Stimulated activated memory B cell treated with anti-CD40 and anti-IgM and Interleukin-4, amounts not matched to agents 10 μg/mL and 1 μg/mL and 100 μg/mL, for 72 hours (primary cell): Measurements from ENCODE around the gene HCRTR1.
A peak's percentile ranks its signal among the peaks of the same experiment; 100 is the strongest.

Experiments used
- ATAC-seq: fragments of 150-1000 bp; cut with Tn5 transposase; 2 replicates; pipeline ENCODE4 v1.10.0; 2021
- H3K27ac Mint-ChIP-seq: one replicate; pipeline ENCODE4 v1.8.0; 2022; ENCODE audit warnings: mild to moderate bottlenecking, mixed read lengths
- H3K27me3 Mint-ChIP-seq: one replicate; pipeline ENCODE4 v1.8.0; 2022; ENCODE audit warnings: mixed read lengths
- H3K36me3 Mint-ChIP-seq: one replicate; pipeline ENCODE4 v1.8.0; 2022; ENCODE audit warnings: mixed read lengths
- H3K4me1 Mint-ChIP-seq: one replicate; pipeline ENCODE4 v1.8.0; 2022; ENCODE audit warnings: mixed read lengths
- H3K4me3 Mint-ChIP-seq: one replicate; pipeline ENCODE4 v1.8.0; 2022; ENCODE audit warnings: mild to moderate bottlenecking, moderate library complexity, mixed read lengths
- H3K9me3 Mint-ChIP-seq: one replicate; pipeline ENCODE4 v1.8.0; 2022; ENCODE audit warnings: mixed read lengths

HCRTR1 gene

GRCh38 chr1:31657020-31657804 is 39.7 kb downstream of the HCRTR1 start:
- H3K4me3 Mint-ChIP-seq, result no peak overlapping the region
- no peaks in the 10 kb centered on the region for H3K9me3 Mint-ChIP-seq
- no peaks in the 10 kb centered on the region for H3K4me1 Mint-ChIP-seq
- no peak overlapping the region for H3K27ac Mint-ChIP-seq
- peaks cover 34% of the 10 kb centered on the region for H3K27me3 Mint-ChIP-seq
- H3K36me3 Mint-ChIP-seq, result no peaks in the 10 kb centered on the region
- ATAC-seq, result no peak

DNA sequence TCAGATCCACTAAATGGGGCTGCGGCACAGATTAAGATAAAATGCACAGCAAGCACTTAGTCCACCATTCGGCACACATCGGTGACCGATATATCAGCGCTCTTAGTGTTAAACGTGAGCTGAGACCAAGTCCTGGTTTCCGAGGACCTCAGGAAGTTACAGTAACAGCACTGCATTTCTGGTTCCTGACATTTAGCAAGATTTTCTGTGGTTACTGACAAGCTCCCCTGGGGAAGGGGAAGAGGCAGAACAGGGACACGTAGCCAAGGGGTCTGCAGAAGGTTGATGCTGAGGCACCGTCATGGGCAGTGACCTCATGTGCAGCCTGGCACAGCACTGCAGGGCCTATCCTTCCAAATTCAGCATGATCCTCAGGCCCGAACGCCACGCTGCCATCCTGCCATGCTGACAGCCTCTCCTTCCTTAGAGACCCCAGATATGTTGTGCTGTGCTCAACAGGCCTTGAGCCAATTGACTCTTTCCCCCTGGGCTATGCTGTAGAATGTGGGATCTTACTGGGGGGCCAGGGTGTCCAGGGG is 40.6 kb downstream of the HCRTR1 start:
- no peaks in the 10 kb centered on the region for H3K9me3 Mint-ChIP-seq
- H3K27ac Mint-ChIP-seq, result no peak overlapping the region
- peaks cover 38% of the 10 kb centered on the region for H3K27me3 Mint-ChIP-seq
- H3K36me3 Mint-ChIP-seq, result no peaks in the 10 kb centered on the region
- H3K4me3 Mint-ChIP-seq, result no peak overlapping the region
- ATAC-seq, result no peak
- no peaks in the 10 kb centered on the region for H3K4me1 Mint-ChIP-seq

DNA sequence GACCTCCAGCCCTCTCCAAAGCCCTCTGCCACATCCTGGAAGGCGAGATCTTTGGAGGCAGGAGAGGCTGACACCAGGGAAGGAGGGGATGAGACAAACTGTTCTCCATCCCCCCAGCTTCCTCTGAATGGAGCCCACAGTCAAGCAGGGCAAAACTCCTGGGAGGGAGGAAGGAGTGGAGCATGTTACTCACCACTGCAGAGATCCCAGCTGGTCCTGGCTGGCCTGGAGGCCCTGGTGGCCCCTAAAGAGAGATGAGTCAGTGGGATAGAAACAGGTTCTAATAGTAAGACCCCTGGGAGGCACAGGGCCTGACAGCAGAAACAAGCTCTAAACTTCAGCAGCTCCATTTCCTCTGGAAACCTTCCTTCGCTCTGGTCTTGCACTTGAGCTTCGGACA is 41.2 kb downstream of the HCRTR1 start:
- peaks cover 3% of the 10 kb centered on the region for H3K4me1 Mint-ChIP-seq
- no peak for ATAC-seq
- H3K36me3 Mint-ChIP-seq, result no peaks in the 10 kb centered on the region
- peaks cover 45% of the 10 kb centered on the region for H3K27me3 Mint-ChIP-seq
- no peaks in the 10 kb centered on the region for H3K9me3 Mint-ChIP-seq
- H3K4me3 Mint-ChIP-seq, result no peak overlapping the region
- no peak overlapping the region for H3K27ac Mint-ChIP-seq

DNA sequence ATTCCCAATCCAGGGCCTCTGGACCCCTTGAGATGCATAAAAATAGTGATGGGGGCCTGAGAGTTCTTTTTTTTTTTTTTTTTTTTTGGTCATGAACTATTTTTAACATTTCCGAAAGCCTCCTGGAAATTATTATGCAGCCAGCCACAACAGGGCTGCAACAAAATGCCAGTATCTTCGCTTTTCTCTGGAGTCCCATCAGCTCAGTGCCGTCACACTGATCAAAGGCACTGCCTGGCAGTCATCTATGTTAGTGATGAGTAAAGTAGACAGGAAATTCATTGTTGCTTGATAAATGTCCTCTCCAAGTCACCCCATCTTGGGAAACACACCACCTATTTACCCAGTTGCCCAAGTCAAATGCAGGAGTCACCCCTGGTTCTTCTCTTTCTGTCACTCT is 42.4 kb downstream of the HCRTR1 start:
- Mint-ChIP-seq H3K27me3 (peaks cover 46% of the 10 kb centered on the region), H3K4me3 (no peak overlapping the region), H3K9me3 (no peaks in the 10 kb centered on the region), H3K36me3 (no peaks in the 10 kb centered on the region), H3K4me1 (peaks cover 6% of the 10 kb centered on the region), H3K27ac (no peak overlapping the region)
- ATAC-seq, result no peak

GRCh38 chr1:31660871-31661455 is 43.5 kb downstream of the HCRTR1 start:
- Mint-ChIP-seq H3K27me3 (peaks cover 39% of the 10 kb centered on the region), H3K4me3 (no peak overlapping the region), H3K36me3 (no peaks in the 10 kb centered on the region), H3K9me3 (no peaks in the 10 kb centered on the region), H3K27ac (no peak overlapping the region), H3K4me1 (peaks cover 6% of the 10 kb centered on the region)
- ATAC-seq, result peak; percentile 9

DNA sequence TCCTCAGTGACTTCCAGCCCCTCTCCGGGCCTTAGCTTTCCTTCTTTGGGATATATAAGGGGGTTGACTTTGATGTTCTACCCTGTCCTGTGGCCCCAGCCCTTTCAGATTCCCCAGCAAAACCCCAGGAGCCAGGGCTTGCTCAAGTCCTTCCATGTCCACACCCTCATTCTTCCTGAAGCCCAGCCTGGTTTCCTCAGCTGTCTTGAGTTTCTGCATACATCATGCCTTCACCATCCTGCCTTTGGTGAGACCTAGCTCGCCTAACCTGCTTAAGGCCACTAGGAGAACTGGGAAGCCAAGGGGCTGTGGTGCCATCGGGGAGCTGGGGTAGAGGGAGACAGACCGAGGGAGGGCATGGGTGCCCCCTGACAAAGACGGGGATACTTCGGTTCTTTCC is 44.4 kb downstream of the HCRTR1 start:
- ATAC-seq, result no peak
- Mint-ChIP-seq H3K27me3 (peaks cover 30% of the 10 kb centered on the region), H3K4me1 (peaks cover 6% of the 10 kb centered on the region), H3K27ac (no peak overlapping the region), H3K36me3 (no peaks in the 10 kb centered on the region), H3K9me3 (no peaks in the 10 kb centered on the region), H3K4me3 (no peak overlapping the region)

DNA sequence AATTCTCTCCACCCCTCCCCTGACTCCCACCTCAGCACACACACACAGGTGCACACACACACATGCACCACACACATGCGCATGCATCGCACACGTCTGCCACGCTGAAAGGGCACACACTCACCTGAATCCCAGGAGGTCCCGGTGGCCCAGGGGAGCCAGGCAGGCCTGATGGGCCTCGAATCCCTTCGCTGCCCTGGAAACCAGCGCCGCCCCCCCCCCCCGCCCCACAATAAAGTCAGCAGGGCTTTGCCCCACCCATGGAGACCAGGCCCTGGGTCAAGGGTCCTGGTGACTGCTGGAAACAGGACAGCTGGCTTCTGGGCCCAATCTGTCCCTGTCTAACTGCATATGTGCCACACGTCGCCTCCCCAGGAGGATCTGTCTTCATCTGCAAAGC is 45.0 kb downstream of the HCRTR1 start:
- H3K27ac Mint-ChIP-seq, result no peak overlapping the region
- ATAC-seq, result no peak
- no peaks in the 10 kb centered on the region for H3K36me3 Mint-ChIP-seq
- peaks cover 24% of the 10 kb centered on the region for H3K27me3 Mint-ChIP-seq
- H3K4me1 Mint-ChIP-seq, result peaks cover 6% of the 10 kb centered on the region
- no peaks in the 10 kb centered on the region for H3K9me3 Mint-ChIP-seq
- H3K4me3 Mint-ChIP-seq, result no peak overlapping the region

DNA sequence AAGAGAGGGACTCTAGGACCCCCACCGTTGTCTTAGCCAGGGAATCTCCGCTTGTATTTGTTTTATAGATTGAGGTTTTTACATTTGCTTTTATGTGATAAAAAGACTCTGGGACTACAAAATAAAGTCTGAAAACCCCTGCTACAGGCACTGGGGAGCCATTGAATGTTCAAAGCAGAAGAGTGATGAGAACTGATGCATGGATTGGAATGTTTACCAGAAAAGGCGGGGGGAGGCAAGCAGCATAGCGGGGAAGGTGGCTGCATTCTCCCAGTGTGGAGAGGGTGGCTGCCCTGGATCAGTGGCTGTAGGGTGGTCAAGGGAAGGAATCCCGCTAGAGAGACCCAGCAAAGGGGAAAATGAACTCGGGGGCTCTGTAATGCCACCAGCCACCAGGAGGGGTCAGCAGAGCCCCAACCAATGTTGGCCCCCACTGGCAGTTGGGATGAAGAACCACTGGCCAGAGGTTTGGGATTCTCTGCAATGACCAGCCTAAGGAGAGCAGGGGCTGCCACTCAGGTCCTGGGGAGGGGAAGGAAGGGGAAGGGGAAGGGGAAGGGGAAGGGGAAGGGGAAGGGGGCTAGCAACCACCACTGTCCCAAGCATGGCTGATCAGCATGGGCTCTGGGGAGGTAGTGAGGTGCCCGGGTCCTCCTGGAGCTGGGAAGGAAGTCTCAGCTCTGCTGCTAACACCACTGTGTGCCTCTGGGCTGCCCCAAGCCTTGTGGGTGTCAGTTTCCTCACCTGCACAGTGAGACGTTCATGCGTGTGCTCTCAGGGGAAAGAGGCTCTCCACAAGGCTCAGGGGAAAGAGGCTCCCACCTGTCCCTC is 46.3 kb downstream of the HCRTR1 start:
- no peaks in the 10 kb centered on the region for H3K36me3 Mint-ChIP-seq
- no peak overlapping the region for H3K4me3 Mint-ChIP-seq
- H3K4me1 Mint-ChIP-seq, result peaks cover 6% of the 10 kb centered on the region
- H3K9me3 Mint-ChIP-seq, result no peaks in the 10 kb centered on the region
- no peak for ATAC-seq
- peaks cover 19% of the 10 kb centered on the region for H3K27me3 Mint-ChIP-seq
- H3K27ac Mint-ChIP-seq, result no peak overlapping the region

- Mint-ChIP-seq H3K27me3 (peaks cover 26% of the 10 kb centered on the region), H3K27ac (no peak overlapping the region), H3K4me1 (peaks cover 7% of the 10 kb centered on the region), H3K9me3 (no peaks in the 10 kb centered on the region), H3K4me3 (no peak overlapping the region), H3K36me3 (no peaks in the 10 kb centered on the region)
- no peak for ATAC-seq
Measured at GRCh38 chr1:31664528-31664927, 47.0 kb downstream of the HCRTR1 start.

DNA sequence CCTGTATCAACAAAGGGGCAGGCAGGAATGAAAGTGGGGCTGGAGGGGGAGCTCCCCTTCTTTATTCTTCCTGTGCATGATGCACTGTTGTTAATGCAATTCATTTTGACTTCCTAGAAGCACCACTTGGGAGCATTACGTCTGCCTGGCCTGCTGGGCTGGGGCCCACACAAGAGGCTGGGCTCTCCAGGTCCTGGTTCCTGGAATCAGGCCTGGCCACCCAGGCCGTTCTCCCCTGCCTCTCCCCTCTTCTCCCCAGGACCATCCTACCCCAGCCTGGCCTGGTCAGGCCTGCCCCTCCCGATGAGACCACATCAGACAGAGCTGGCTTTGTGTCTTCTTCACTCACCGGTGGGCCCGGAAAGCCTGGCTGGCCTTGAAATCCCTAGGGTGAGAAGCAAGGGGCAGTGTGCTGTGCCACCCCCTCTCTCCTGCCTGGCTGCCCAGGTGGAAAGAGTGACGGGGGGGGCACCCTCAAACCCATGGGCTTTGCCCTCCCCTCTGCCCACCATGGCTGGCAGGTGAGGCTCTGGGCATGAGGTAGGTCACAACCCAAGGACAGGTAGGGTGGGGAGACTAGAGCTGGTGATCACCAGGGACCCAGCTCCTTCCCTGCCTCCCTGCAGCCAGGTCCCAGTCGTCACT is 47.9 kb downstream of the HCRTR1 start:
- H3K27ac Mint-ChIP-seq, result no peak overlapping the region

GRCh38 chr1:31666263-31666963 is 48.9 kb downstream of the HCRTR1 start:
- Mint-ChIP-seq H3K9me3 (no peaks in the 10 kb centered on the region), H3K27me3 (peaks cover 45% of the 10 kb centered on the region)

More for the DNA sequence above, 47.9 kb downstream of the HCRTR1 start:
- Mint-ChIP-seq H3K27me3 (peaks cover 35% of the 10 kb centered on the region), H3K4me3 (no peak overlapping the region), H3K9me3 (no peaks in the 10 kb centered on the region), H3K36me3 (no peaks in the 10 kb centered on the region), H3K4me1 (peaks cover 16% of the 10 kb centered on the region)
- no peak for ATAC-seq

DNA sequence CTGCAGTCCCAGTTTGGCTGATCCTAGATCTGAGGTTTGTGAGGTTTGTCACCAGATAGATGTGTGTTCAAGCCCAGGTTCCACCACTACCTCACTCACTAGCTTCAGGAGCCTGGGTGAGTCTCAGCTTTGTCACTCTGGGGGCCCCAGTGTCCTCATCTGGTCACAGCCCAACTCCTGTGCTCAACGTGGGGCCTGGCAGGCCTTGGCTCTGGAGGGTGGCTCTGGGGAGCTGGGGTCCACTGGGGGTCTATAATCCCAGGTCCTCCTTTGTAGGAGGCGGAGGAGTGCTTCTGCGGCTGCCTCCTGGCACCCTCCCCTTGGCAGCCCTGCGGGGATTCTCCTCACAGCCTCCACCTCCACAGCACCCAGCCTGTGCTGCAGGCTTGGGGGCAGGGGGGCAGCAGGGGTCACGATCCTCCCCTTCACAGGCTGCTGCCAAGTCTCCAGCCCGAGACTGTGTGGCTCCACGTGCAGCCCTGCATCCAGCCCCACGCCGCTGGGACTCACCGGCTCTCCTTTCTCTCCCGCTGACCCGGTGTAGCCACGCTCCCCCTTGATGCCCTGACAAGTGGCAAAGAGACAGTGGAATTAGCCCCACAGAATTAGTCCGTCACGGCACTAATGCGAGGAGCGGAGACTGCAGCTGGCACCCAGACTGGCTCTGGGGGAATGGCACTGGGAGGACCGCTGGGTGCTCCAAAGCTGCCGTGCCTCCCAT is 49.7 kb downstream of the HCRTR1 start:
- Mint-ChIP-seq H3K4me3 (no peak overlapping the region), H3K9me3 (no peaks in the 10 kb centered on the region), H3K27me3 (peaks cover 53% of the 10 kb centered on the region), H3K27ac (no peak overlapping the region), H3K36me3 (no peaks in the 10 kb centered on the region), H3K4me1 (peaks cover 17% of the 10 kb centered on the region)
- ATAC-seq, result no peak

More at GRCh38 chr1:31666263-31666963, 48.9 kb downstream of the HCRTR1 start:
- Mint-ChIP-seq H3K36me3 (no peaks in the 10 kb centered on the region), H3K27ac (no peak overlapping the region), H3K4me1 (peaks cover 17% of the 10 kb centered on the region), H3K4me3 (no peak overlapping the region)
- ATAC-seq, result no peak

DNA sequence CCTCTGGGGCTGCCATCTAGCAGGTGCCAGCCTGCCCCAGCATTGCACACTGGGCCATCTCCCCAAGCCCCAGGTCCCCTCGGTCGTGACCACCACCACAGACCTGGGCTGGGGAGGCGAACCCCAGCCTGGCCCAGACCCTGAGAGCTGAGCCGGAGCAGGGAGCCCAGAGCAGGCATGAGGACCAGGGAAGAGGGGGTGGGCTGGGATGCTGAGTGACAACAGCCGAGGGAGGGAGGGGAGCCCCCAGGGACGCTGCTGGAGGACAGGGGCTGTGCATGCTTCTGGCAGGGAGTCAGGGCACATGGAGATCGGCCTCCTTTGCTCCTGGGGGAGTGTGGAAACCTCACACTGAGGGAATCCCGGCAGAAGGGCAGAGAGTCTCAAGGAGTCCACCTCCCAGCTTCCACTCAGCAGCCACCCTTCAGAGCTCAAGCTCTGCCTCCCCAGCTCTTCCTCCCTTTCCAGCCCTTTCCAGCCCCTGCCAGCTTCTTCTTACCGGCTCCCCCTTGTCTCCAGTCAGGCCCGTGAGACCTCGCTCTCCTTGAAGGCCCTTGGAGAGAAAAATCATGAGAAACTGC is 50.9 kb downstream of the HCRTR1 start:
- H3K4me3 Mint-ChIP-seq, result no peak overlapping the region
- H3K4me1 Mint-ChIP-seq, result peaks cover 17% of the 10 kb centered on the region
- H3K36me3 Mint-ChIP-seq, result no peaks in the 10 kb centered on the region
- H3K27ac Mint-ChIP-seq, result no peak overlapping the region
- no peaks in the 10 kb centered on the region for H3K9me3 Mint-ChIP-seq
- peaks cover 46% of the 10 kb centered on the region for H3K27me3 Mint-ChIP-seq
- no peak for ATAC-seq

GRCh38 chr1:31669433-31669785 is 51.9 kb downstream of the HCRTR1 start:
- ATAC-seq, result no peak
- peaks cover 42% of the 10 kb centered on the region for H3K27me3 Mint-ChIP-seq
- no peak overlapping the region for H3K4me3 Mint-ChIP-seq
- H3K27ac Mint-ChIP-seq, result no peak overlapping the region
- no peaks in the 10 kb centered on the region for H3K36me3 Mint-ChIP-seq
- H3K4me1 Mint-ChIP-seq, result peaks cover 12% of the 10 kb centered on the region
- no peaks in the 10 kb centered on the region for H3K9me3 Mint-ChIP-seq
